ENCODE data around the gene KLF13. TPM values are rescaled to one million over a fixed set of nuclear protein-coding genes. Genes with fewer than 3 reads are reported as not detected.

The KLF13 gene
- total RNA-seq, 1 donor from 2014 or later = 62.3 TPM

DNA sequence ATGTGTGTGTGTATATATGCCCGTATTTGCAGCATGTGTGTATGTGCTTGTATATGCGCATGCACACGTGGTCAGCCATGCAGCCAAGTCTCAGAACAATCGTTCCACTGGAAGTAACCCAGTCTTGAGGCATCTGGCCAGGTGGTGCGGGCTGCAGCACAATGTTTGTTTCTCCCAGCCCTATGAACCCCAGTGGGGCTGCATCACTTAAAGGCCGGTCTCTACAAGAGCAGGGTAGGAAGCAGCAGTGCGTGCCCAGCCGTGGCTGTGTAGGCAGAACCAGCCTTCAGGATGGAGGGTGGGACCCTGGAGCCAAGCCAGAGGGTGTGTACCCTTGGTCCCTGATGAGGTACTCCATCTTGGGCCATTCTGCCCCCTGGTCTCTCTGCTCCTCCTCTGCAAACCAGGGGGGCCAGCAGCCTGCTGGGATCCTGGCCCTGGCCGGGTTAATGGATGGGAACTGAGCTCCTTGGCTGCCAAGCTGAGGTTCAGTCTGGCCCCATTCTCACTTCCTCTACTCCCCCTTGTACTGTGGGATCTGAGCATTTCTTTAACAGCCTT, 11.8 kb downstream of the KLF13 start:
- Histone ChIP-seq H3K27me3 (ENCODE audit: low read depth) (no peaks in the 10 kb centered on the region), H3K4me3 (peak overlapping the region; percentile 36), H3K9me3 (replicated peaks) (no peaks in the 10 kb centered on the region), H3K27ac (replicated peaks) (peak overlapping the region; percentile 100), H3K4me1 (peaks cover 99% of the 10 kb centered on the region), H3K36me3 (no peaks in the 10 kb centered on the region)
- intact Hi-C loops (cut with micrococcal nuclease) = loop anchor here (10.0 kb wide), 1 partner anchor 56 kb away; no protein-coding TSS in a partner anchor
- TF ChIP-seq CTCF (IDR thresholded peaks at IDR 0.05; ENCODE audit: borderline replicate concordance) = no peak
- DNase-seq = no peak

DNA sequence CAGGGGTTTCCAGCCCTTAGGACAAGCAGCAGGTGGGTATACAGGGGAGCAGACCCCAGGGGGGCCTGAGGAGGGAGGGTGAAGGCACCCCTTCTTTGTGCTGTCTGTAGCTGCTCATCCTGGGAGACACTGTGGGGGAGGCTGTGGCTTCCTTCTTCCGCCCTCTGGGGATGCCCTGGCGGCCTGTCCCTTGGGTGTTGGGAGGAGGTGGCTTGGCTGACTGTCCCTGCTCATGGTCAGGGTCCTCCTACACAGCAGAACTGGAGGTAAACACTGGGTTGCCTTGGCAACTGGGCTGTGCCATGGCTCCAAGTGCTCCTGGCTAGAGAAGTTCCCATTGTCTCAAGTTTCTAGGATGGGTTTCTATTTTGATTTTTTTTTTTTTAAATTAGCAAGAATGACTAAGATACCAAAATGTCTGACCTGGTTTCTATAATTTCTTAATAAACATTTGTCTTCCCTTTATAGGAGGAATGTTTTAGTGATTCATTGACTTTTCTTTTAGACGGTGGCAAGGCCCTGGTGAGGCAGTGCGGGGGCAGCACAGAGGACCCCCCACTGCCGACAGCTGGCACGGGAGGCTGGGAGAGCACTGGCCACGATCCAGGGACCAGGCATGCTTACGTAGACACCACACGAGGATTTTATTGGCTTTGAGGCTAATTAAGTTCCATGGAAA, 12.4 kb downstream of the KLF13 start:
- DNase-seq = peak; percentile 80
- Histone ChIP-seq H3K27ac (replicated peaks) (peak overlapping the region; percentile 100), H3K4me3 (peak overlapping the region; percentile 36), H3K36me3 (no peaks in the 10 kb centered on the region), H3K27me3 (ENCODE audit: low read depth) (no peaks in the 10 kb centered on the region), H3K9me3 (replicated peaks) (no peaks in the 10 kb centered on the region), H3K4me1 (peaks cover 99% of the 10 kb centered on the region)
- TF ChIP-seq CTCF (IDR thresholded peaks at IDR 0.05; ENCODE audit: borderline replicate concordance) = peak; percentile 7
- intact Hi-C loops (cut with micrococcal nuclease) = loop anchor here (10.0 kb wide), 1 partner anchor 56 kb away; no protein-coding TSS in a partner anchor

GRCh38 chr15:31339558-31339895, 12.9 kb downstream of the KLF13 start:
- intact Hi-C loops (cut with micrococcal nuclease) = loop anchor here (10.0 kb wide), 1 partner anchor 55 kb away; no protein-coding TSS in a partner anchor
- H3K4me3 ChIP-seq = peak overlapping the region; percentile 36
- peaks cover 99% of the 10 kb centered on the region for H3K4me1 ChIP-seq
- no peak for DNase-seq
- no peak for TF ChIP-seq CTCF (IDR thresholded peaks at IDR 0.05; ENCODE audit: borderline replicate concordance)
- H3K27ac ChIP-seq (replicated peaks) = peak overlapping the region; percentile 100
- no peaks in the 10 kb centered on the region for H3K9me3 ChIP-seq (replicated peaks)
- H3K27me3 ChIP-seq (ENCODE audit: low read depth) = no peaks in the 10 kb centered on the region
- H3K36me3 ChIP-seq = no peaks in the 10 kb centered on the region

DNA sequence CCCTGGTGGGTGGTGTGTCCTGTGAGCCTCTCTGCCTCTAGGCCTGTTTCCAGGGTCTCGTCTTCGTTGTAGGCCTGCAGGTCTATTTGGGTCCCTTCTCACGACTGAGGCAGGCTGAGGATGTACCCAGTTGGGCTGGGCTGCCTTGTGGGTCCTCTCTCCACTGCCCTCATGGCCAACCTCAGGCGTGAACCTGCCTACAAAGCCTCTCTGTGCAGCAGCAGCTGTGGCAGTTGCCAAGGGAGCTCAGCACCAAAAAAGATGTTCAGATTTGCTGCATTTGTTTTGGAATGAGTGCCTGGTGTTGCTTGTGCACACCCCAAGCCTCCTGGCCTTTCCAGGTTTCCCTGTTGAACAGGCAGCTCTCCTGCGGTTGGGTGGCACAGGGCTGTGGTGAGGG, 13.4 kb downstream of the KLF13 start:
- TF ChIP-seq CTCF (IDR thresholded peaks at IDR 0.05; ENCODE audit: borderline replicate concordance) = no peak
- Histone ChIP-seq H3K4me1 (peaks cover 99% of the 10 kb centered on the region), H3K27me3 (ENCODE audit: low read depth) (no peaks in the 10 kb centered on the region), H3K4me3 (no peak overlapping the region), H3K36me3 (no peaks in the 10 kb centered on the region), H3K9me3 (replicated peaks) (no peaks in the 10 kb centered on the region), H3K27ac (replicated peaks) (peak overlapping the region; percentile 100)
- intact Hi-C loops (cut with micrococcal nuclease) = no loop called here
- no peak for DNase-seq

GRCh38 chr15:31340592-31340991, 14.0 kb downstream of the KLF13 start:
- intact Hi-C loops (cut with micrococcal nuclease) = no loop called here
- no peak for DNase-seq
- Histone ChIP-seq H3K27ac (replicated peaks) (peak overlapping the region; percentile 100), H3K9me3 (replicated peaks) (no peaks in the 10 kb centered on the region), H3K36me3 (no peaks in the 10 kb centered on the region), H3K4me3 (no peak overlapping the region), H3K4me1 (peaks cover 100% of the 10 kb centered on the region), H3K27me3 (ENCODE audit: low read depth) (no peaks in the 10 kb centered on the region)
- TF ChIP-seq CTCF (IDR thresholded peaks at IDR 0.05; ENCODE audit: borderline replicate concordance) = no peak
